Inferior parietal cortex (tissue), 1 donor: Measurements from ENCODE around the gene AWAT2.
"Not testable (repeated sequence)": the region's sequence is repeated elsewhere in the genome, so short reads cannot be mapped to it uniquely, and the experiment has no call there.

Experiments
- DNase-seq: peaks from one replicate; pipeline ENCODE4 v3.0.0-alpha.2; 2016; ENCODE audit errors: extremely low spot score

AWAT2 gene

GRCh38 chrX:70041993-70042392 lies 7.7 kb downstream of the AWAT2 start:
- no peak for DNase-seq

- no peak for DNase-seq
Measured at GRCh38 chrX:70039758-70040157, 10.0 kb downstream of the AWAT2 start.

- DNase-seq: no peak
Measured at GRCh38 chrX:70038951-70039350, 10.8 kb downstream of the AWAT2 start.

GRCh38 chrX:70038515-70038914 lies 11.2 kb downstream of the AWAT2 start:
- no peak for DNase-seq

- no peak for DNase-seq
Measured at GRCh38 chrX:70034646-70035045, 15.1 kb downstream of the AWAT2 start.

- DNase-seq: no peak
Measured at GRCh38 chrX:70033348-70034051, 16.2 kb downstream of the AWAT2 start.

GRCh38 chrX:70032792-70033191 lies 16.9 kb downstream of the AWAT2 start:
- DNase-seq: no peak

- peak; percentile 44 for DNase-seq
Measured at GRCh38 chrX:70030301-70030767, 19.4 kb downstream of the AWAT2 start.

- no peak for DNase-seq
Measured at GRCh38 chrX:70029863-70030262, 19.9 kb downstream of the AWAT2 start.

- no peak for DNase-seq
Measured at GRCh38 chrX:70026851-70027200, 22.9 kb downstream of the AWAT2 start.

GRCh38 chrX:70026112-70026850 lies 23.5 kb downstream of the AWAT2 start:
- no peak for DNase-seq

- no peak for DNase-seq
Measured at GRCh38 chrX:70025464-70025863, 24.3 kb downstream of the AWAT2 start.

- DNase-seq: no peak
Measured at GRCh38 chrX:70022616-70023015, 27.1 kb downstream of the AWAT2 start.

- no peak for DNase-seq
Measured at GRCh38 chrX:70016513-70016912, 33.2 kb downstream of the AWAT2 start.

GRCh38 chrX:70013466-70014381 lies 36.0 kb downstream of the AWAT2 start:
- DNase-seq: no peak

GRCh38 chrX:70012756-70013155 lies 37.0 kb downstream of the AWAT2 start:
- DNase-seq: no peak

GRCh38 chrX:70009970-70010369 lies 39.8 kb downstream of the AWAT2 start:
- no peak for DNase-seq

GRCh38 chrX:70009049-70009448 lies 40.7 kb downstream of the AWAT2 start:
- no peak for DNase-seq

- DNase-seq: no peak
Measured at GRCh38 chrX:70007946-70008345, 41.8 kb downstream of the AWAT2 start.

- no peak for DNase-seq
Measured at GRCh38 chrX:70001708-70002341, 47.9 kb downstream of the AWAT2 start.

GRCh38 chrX:70001269-70001668 lies 48.5 kb downstream of the AWAT2 start:
- no peak for DNase-seq

GRCh38 chrX:69998299-69998698 lies 51.4 kb downstream of the AWAT2 start:
- not testable (repeated sequence) for DNase-seq
